Caco-2 (cell line): Measurements from ENCODE around the gene PM20D1. TPM values are rescaled to one million over a fixed set of nuclear protein-coding genes. Genes with fewer than 3 reads are reported as not detected.
"Not testable (repeated sequence)": the region's sequence is repeated elsewhere in the genome, so short reads cannot be mapped to it uniquely, and the experiment has no call there.

ENCODE experiments used
- BruUV-seq: library from RNA; stranded (reverse); fragments of 400-500 nt; replicated peaks from 2 replicates; lab custom pipeline; 2021; lab: Mats Ljungman, UMichigan
- CTCF ChIA-PET: fragments of 300-600 bp; sonication (Branson Sonifier 250); formaldehyde crosslinking; loops from one replicate; lab custom pipeline; 2022; ENCODE audit warnings: antibody characterized with exemption; lab: Charles Lee
- POLR2A ChIA-PET: fragments of 300-600 bp; sonication (Branson Sonifier 250); formaldehyde crosslinking; loops from one replicate; lab custom pipeline; 2022; ENCODE audit warnings: antibody characterized with exemption; lab: Charles Lee
- DNase-seq, 2 experiments: peaks; one replicate each; pipeline versions ENCODE4 v3.0.0 to v3.0.0-alpha.2; 2020 to 2022
- H3K27me3 ChIP-seq: replicated peaks from 2 replicates; pipeline ENCODE4 v1.6.0; 2011; ENCODE audit warnings: low read length; ENCODE audit not compliant: control insufficient read depth, insufficient read depth
- H3K36me3 ChIP-seq: 2 replicates; pipeline ENCODE4 v1.5.1; 2011; ENCODE audit warnings: low read length; ENCODE audit not compliant: control insufficient read depth, insufficient read depth
- H3K4me1 ChIP-seq: fragments of 250-450 bp; sonication (Bioruptor Pico); 2 replicates; pipeline ENCODE4 v1.5.1; 2020; ENCODE audit warnings: mild to moderate bottlenecking
- H3K4me3 ChIP-seq: 2 replicates; pipeline ENCODE4 v1.5.1; 2011; ENCODE audit warnings: low read depth, mild to moderate bottlenecking, control low read depth, low read length
- H3K9me3 ChIP-seq: fragments of 250-450 bp; sonication (Bioruptor Pico); 2 replicates; pipeline ENCODE4 v1.5.1; 2020; ENCODE audit warnings: mild to moderate bottlenecking, moderate library complexity
- H3K27ac Mint-ChIP-seq: one replicate; pipeline ENCODE4 v1.8.0; 2022; ENCODE audit warnings: mixed read lengths; ENCODE audit not compliant: unreplicated experiment
- H3K27me3 Mint-ChIP-seq: one replicate; pipeline ENCODE4 v1.8.0; 2022; ENCODE audit warnings: mixed read lengths; ENCODE audit not compliant: insufficient read depth, unreplicated experiment
- H3K36me3 Mint-ChIP-seq: one replicate; pipeline ENCODE4 v1.8.0; 2022; ENCODE audit warnings: mild to moderate bottlenecking, mixed read lengths; ENCODE audit not compliant: insufficient read depth, unreplicated experiment
- H3K4me1 Mint-ChIP-seq: one replicate; pipeline ENCODE4 v1.8.0; 2022; ENCODE audit warnings: low read depth, mixed read lengths; ENCODE audit not compliant: unreplicated experiment
- H3K4me3 Mint-ChIP-seq: one replicate; pipeline ENCODE4 v1.8.0; 2022; ENCODE audit warnings: mild to moderate bottlenecking, moderate library complexity, mixed read lengths; ENCODE audit not compliant: unreplicated experiment
- H3K9me3 Mint-ChIP-seq: one replicate; pipeline ENCODE4 v1.8.0; 2022; ENCODE audit warnings: mixed read lengths; ENCODE audit not compliant: unreplicated experiment
- intact Hi-C: fragments of 100-400 bp; cut with micrococcal nuclease; formaldehyde crosslinking; loops from one replicate; pipeline ENCODE4 v1.10.0; 2022; ENCODE audit not compliant: unreplicated experiment
- total RNA-seq: library from RNA; stranded (reverse); gene quantifications from 2 replicates; pipeline ENCODE4 v1.2.3, GENCODE V29; 2022
- TF ChIP-seq, protein P1 (sequence below), 2 experiments: fragments of 200-600 bp in 1 of 2; IDR thresholded peaks; 1 replicate in 1 of 2; 2 replicates in 1 of 2; pipeline versions ENCODE4 v1.5.1 to v1.8.0; 2011 to 2022; ENCODE audit warnings: antibody characterized with exemption in 1 of 2, control low read depth in 1 of 2, inconsistent platforms in 1 of 2, low read depth in 1 of 2, low read length in 1 of 2, mild to moderate bottlenecking in 1 of 2, moderate library complexity in 1 of 2; ENCODE audit not compliant: insufficient read depth in 1 of 2, severe bottlenecking in 1 of 2, unreplicated experiment in 1 of 2

Gene PM20D1
- total RNA-seq, 1 experiment from 2014 or later = not detected

- H3K27ac Mint-ChIP-seq, H3K27me3 Mint-ChIP-seq, H3K36me3 Mint-ChIP-seq, H3K27me3 ChIP-seq, BruUV-seq, POLR2A ChIA-PET, DNase-seq, CTCF ChIA-PET, intact Hi-C loops, H3K36me3 ChIP-seq, H3K4me3 ChIP-seq, H3K4me3 Mint-ChIP-seq: not testable (repeated sequence)
- Mint-ChIP-seq H3K4me1 (peaks cover 14% of the 10 kb centered on the region), H3K9me3 (peaks cover 34% of the 10 kb centered on the region)
- Histone ChIP-seq H3K4me1 (peaks cover 20% of the 10 kb centered on the region; the same call in 1 of the 2 replicates), H3K9me3 (peaks cover 24% of the 10 kb centered on the region)
Observed at GRCh38 chr1:205891481-205891880, 41.5 kb upstream of the PM20D1 start.

GRCh38 chr1:205890631-205891030, 40.7 kb upstream of the PM20D1 start:
- intact Hi-C loops, H3K27me3 ChIP-seq, DNase-seq, H3K4me3 Mint-ChIP-seq, CTCF ChIA-PET, H3K36me3 ChIP-seq, BruUV-seq, H3K27ac Mint-ChIP-seq, H3K36me3 Mint-ChIP-seq, H3K4me3 ChIP-seq, H3K27me3 Mint-ChIP-seq, POLR2A ChIA-PET: not testable (repeated sequence)
- peaks cover 24% of the 10 kb centered on the region; the same call in 1 of the 2 replicates for H3K9me3 ChIP-seq
- Mint-ChIP-seq H3K4me1 (peaks cover 14% of the 10 kb centered on the region), H3K9me3 (peaks cover 27% of the 10 kb centered on the region)
- H3K4me1 ChIP-seq = peaks cover 20% of the 10 kb centered on the region; the same call in 1 of the 2 replicates

GRCh38 chr1:205889706-205890105, 39.8 kb upstream of the PM20D1 start:
- peaks cover 27% of the 10 kb centered on the region for H3K9me3 Mint-ChIP-seq
- intact Hi-C loops, POLR2A ChIA-PET, H3K36me3 ChIP-seq, BruUV-seq, H3K36me3 Mint-ChIP-seq, H3K27me3 Mint-ChIP-seq, H3K4me3 ChIP-seq, CTCF ChIA-PET, H3K27me3 ChIP-seq: not testable (repeated sequence)
- peaks cover 20% of the 10 kb centered on the region; the same call in 1 of the 2 replicates for H3K4me1 ChIP-seq
- peak overlapping the region; percentile 12 for H3K4me3 Mint-ChIP-seq
- peak overlapping the region; percentile 11 for H3K27ac Mint-ChIP-seq
- peak; percentile 21 to 51 for DNase-seq
- H3K4me1 Mint-ChIP-seq = peaks cover 14% of the 10 kb centered on the region
- H3K9me3 ChIP-seq = peaks cover 24% of the 10 kb centered on the region; the same call in 1 of the 2 replicates

GRCh38 chr1:205889006-205889405, 39.1 kb upstream of the PM20D1 start:
- POLR2A ChIA-PET = not testable (repeated sequence)

GRCh38 chr1:205883792-205884191, 33.9 kb upstream of the PM20D1 start:
- no peaks in the 10 kb centered on the region for H3K27me3 ChIP-seq
- POLR2A ChIA-PET = no interaction called here
- no peak for DNase-seq
- H3K4me3 ChIP-seq = no peak overlapping the region
- BruUV-seq = no TSS peak
- Mint-ChIP-seq H3K4me1 (peaks cover under 1% of the 10 kb centered on the region), H3K27ac (no peak overlapping the region), H3K4me3 (no peak overlapping the region), H3K9me3 (peaks cover 3% of the 10 kb centered on the region), H3K27me3 (no peaks in the 10 kb centered on the region), H3K36me3 (no peaks in the 10 kb centered on the region)
- H3K4me1 ChIP-seq = no peaks in the 10 kb centered on the region
- H3K36me3 ChIP-seq = no peaks in the 10 kb centered on the region
- peaks cover 7% of the 10 kb centered on the region; the same call in 1 of the 2 replicates for H3K9me3 ChIP-seq
- intact Hi-C loops = no loop called here
- CTCF ChIA-PET = no interaction called here
- TF ChIP-seq, protein P1, sequence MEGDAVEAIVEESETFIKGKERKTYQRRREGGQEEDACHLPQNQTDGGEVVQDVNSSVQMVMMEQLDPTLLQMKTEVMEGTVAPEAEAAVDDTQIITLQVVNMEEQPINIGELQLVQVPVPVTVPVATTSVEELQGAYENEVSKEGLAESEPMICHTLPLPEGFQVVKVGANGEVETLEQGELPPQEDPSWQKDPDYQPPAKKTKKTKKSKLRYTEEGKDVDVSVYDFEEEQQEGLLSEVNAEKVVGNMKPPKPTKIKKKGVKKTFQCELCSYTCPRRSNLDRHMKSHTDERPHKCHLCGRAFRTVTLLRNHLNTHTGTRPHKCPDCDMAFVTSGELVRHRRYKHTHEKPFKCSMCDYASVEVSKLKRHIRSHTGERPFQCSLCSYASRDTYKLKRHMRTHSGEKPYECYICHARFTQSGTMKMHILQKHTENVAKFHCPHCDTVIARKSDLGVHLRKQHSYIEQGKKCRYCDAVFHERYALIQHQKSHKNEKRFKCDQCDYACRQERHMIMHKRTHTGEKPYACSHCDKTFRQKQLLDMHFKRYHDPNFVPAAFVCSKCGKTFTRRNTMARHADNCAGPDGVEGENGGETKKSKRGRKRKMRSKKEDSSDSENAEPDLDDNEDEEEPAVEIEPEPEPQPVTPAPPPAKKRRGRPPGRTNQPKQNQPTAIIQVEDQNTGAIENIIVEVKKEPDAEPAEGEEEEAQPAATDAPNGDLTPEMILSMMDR (IDR thresholded peaks at IDR 0.05; ENCODE audit: insufficient read depth in 1 of 2, low read depth in 1 of 2, low read length in 1 of 2, severe bottlenecking in 1 of 2, unreplicated experiment in 1 of 2) = no peak

More at GRCh38 chr1:205889006-205889405, 39.1 kb upstream of the PM20D1 start:
- DNase-seq, H3K27me3 Mint-ChIP-seq, H3K36me3 ChIP-seq, H3K27me3 ChIP-seq, BruUV-seq, intact Hi-C loops, H3K36me3 Mint-ChIP-seq, H3K27ac Mint-ChIP-seq, H3K4me3 ChIP-seq, H3K4me3 Mint-ChIP-seq, CTCF ChIA-PET: not testable (repeated sequence)
- peaks cover 24% of the 10 kb centered on the region; the same call in 1 of the 2 replicates for H3K9me3 ChIP-seq
- peaks cover 14% of the 10 kb centered on the region; the same call in 1 of the 2 replicates for H3K4me1 ChIP-seq
- H3K9me3 Mint-ChIP-seq = peaks cover 27% of the 10 kb centered on the region
- H3K4me1 Mint-ChIP-seq = peaks cover 14% of the 10 kb centered on the region
